NCI-H2081 treated with DMSO at 0.1 percent for 48 hours (cell line): ENCODE data around the gene CMKLR1.

Experiments used
- DNase-seq: peaks from one replicate; lab custom pipeline; 2025; lab: John Stamatoyannopoulos, UW

The CMKLR1 gene

DNA sequence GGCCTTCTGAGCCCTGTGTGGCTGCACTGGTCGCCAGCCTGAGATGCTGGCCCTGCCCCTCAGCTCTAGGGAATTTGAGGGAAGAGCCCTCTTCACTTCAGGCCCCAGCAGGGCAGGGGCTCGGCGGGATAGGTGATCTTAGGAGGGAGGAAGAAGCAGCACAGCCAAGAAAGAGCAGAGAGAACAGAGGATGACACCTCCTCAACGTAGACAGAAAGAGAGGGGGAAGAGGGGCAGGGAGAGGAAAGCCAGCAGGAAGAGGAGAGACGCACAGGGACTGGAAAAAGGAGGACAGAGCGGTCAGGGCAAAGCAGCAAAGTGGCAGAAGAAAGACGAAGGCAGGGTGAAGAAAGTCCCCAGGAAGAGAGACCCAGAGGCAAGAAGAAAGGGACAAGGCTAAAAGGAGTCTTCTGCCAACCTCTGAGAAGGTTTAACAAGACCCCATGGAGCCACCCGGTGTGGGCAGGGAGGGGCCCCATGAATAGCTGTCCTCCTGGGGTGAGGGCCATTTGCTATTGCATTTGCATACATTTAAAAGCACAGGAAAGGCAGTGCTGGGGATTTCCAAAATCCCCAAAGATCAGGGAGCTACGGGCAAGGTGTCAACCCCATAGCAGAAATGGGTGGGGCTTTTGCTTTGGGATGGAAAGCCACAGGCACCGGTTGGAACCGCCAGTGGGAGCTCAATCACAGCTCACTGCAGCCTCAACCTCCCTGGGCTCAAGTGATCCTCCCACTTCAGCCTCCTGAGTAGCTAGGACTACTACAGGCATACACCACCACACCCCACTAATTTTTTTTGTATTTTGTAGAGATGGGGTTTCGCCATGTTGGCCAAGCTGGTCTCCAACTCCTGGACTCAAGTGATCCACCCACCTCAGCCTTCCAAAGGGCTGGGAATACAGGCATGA is 22.7 kb downstream of the CMKLR1 start:
- DNase-seq = no peak

DNA sequence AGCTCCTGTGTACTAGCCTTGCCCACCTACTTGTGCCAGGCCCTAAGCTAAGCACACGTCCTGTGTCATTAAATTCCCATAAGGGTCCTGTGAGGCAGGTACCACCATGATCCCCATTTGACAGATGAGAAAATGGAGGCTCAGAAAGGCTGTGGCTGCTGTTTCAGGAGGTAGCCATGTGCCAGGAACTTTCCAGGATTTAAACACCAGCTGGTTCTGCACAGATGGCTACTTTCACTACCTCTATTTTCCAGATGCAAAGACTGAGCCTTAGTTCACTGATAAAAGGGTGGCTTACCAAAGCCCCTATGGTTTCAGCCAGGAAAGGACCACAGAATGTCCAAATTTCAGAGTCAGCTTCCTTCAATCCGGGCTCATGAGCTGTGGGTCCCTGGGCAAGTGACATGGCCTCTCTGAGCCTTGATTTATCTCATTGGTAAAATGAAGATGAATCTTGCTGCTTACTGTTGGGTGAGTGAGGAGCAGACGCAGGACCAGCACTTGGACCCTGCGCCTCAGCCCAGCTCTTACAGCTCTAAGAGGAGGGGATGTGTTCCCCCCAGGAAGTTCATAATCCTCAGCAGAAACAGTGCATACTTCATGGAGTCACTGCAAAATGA is 23.5 kb downstream of the CMKLR1 start:
- no peak for DNase-seq

DNA sequence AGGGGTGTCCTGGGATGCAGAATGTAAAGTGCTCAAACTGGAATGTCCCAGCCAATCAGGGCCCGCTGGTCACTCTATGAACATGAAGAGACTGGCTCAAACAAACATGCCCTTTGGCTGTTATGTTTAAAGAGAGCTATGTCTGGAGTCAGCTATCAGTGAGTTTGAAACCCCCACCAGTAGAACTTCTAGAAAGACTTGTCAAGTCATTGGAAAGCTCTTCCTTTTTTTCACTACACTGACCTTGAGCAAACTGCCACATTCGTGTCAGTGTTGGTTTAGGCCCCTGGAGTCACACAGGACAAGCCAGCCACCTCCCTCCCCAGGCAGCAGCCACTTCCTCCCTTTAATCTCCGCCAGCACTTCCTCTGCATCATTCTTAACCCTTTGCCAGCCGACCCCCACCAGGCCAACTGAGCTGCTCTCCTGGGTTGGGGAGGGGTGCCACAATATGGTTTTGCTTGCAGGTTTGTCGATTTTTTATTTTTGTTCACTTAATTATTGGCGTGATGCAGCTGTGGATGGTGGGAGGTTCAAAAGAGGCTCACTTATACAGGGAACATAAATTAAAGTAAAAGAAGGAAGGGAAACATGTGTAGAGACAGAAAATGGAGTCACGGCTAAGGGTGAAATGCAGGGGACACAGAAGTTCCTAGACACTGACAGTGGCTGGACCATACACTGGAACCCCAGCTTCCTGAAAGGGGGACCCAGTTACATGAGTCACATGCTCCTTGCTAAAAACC is 25.3 kb downstream of the CMKLR1 start:
- no peak for DNase-seq

DNA sequence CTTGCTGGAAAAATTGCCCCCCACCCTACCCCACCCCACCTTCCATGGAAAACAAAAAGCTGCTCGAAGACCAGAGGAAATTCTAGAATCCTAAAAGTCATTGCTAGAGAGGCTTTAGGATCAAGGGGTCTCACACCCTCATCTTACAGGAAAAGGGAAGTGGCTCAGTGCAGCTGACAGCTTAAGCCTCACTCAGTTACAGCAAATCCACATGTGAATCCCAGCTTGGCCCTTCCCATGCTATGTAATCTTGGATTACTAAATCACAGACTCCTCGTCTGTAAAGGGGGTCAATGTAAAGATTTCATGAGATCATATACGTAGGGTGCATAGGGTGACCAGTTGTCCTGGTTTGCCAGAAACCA is 25.9 kb downstream of the CMKLR1 start:
- DNase-seq = no peak

DNA sequence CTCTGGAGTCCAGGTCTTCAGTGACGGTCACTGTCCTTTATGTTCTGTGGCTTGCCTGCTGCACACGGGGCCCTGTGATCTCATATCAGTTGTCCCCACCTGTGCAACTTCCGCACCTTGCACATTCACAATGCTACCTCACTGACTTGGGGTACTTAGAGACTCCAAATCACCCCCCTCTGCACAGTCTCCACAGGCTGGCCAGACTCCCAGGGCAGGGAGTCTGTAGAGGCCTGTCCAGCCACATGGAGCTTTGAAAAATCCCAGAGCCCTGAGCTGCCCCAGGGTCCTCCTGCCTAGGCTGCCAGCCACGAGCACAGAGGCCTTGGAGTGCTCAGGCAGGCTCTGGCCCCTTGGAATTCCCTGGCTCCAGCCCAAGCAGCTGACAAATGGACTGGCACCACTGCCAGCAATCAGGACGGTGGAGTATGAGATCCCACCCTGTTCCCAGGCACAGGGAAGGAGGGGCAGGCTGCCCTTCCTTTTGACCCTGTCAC is 26.4 kb downstream of the CMKLR1 start:
- DNase-seq = no peak

DNA sequence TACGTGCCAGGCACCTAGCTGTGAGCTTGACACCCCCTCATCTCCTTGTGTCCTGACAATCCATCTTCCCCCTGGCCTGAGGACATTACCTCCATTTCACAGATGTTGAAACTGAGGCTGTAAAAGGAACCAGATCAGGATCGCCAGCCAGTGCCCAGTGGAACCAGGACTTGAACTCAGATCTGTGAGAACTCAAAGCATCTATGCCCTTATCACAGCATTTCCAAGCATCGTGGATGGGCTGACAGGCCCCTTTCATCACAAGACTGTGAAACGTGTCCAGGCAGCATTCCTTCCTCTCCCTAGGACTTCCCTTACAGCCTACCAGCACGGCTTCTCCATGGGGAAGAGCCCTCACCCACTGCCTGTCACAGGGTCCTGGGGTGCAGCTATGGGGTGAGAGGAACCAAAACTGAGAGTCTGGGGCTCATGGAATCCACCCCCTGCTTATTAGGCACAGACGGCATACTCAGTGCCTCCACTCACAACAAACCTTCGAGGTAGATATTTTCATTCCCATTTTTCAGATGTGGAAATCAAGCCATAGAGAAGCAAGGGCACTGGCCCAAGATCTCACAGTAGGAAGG is 26.9 kb downstream of the CMKLR1 start:
- DNase-seq = no peak

DNA sequence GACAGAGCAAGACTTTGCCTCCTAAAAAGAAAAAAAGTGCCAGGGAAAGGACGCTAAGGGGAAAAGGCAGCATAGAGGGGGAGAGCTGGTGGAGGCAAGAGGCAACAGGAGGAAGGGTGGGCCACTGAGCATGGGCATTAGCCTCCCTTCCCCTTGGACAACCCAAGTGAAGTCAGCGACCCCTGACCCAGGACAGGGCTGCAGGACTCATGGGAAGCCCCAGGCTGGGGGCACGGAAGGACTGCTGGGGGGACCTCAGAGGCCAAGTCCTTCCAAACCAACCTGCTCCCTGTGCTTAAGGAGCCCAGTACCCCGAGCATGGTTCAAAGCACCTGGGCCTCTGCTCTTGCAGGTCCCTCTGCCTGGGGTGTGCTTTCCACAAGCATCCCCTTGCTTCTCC is 27.5 kb downstream of the CMKLR1 start:
- DNase-seq = no peak

DNA sequence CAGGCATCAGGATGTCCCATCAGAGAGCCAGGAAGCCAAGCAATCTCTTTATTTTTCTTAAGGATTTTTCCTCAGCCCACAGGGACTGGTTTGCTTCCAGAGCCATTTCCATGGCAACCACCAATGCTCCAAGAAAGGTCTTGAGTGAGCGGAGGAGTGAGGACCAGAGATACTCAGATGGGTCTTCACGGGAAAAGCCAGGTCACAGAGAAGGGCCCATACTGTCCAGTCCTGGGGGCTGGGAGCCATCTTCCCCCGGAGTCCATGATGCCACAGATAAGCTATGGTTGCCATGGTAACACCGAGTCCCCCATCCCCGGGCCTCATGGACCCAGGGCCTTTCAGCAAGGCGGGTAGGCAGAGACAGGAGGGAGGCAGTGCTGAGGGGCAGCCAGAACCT is 28.6 kb downstream of the CMKLR1 start:
- DNase-seq = no peak

DNA sequence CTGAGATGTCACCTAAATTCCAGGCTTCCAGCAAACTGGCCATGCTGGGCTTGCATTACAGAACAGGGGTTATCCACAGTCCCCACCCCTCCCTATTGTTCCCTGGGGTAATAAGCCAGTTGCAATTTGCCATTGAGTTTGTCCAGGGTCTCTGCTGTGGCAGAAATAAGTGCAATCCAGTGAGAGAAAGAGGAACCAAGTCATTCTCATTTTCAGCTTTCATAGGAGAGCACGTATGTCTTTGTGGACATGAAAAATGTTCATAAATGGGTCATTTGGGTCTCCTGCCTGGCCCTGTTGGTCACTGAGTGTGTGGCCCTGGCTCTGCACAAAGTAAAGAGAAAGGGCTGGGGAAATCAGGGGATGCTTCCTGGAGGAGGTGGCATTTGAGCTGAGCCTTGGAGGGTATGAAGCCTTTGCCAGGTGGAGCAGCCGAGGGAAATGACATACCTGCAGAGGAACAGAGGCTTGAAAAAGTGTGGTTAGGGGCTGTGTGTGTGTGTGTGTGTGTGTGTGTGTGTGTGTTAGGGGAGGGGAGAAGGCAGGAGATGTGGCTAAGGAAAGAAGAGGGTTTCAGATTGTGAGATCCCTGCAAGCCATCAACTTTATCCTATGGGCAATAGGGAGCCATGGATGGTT is 29.3 kb downstream of the CMKLR1 start:
- DNase-seq = no peak

DNA sequence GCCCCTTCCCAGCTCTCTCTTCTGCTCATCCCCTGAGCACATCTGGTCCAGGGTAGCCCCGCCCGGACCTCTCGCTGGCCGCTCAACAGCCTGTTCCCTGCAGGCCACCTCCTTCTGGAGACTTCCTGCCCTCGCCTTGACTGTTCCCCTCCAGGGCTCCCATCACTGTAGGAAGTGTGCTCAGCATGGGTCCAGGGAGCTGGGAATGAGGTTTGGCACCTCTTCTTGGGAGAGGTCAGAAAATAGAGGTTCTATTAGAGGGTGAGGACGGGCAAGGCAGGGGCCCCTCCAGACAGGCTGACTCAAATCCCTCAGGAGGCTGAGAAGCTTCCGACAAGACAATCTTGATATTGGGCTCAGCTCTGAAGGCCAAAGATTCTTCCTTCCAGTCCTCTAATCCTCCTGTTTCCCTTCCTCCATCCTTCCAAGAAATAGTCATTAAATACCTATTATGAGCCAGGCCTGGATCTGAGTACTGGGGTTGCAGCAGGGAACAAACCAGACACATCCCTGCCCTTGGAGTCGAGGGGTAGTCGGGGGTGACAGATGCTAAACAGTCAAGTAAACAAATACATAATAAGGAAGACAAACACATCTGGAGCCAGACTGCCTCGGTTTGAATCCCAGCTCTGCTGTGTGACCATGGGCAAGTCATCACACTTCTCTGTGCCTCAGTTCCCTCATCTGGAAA is 30.6 kb downstream of the CMKLR1 start:
- no peak for DNase-seq

DNA sequence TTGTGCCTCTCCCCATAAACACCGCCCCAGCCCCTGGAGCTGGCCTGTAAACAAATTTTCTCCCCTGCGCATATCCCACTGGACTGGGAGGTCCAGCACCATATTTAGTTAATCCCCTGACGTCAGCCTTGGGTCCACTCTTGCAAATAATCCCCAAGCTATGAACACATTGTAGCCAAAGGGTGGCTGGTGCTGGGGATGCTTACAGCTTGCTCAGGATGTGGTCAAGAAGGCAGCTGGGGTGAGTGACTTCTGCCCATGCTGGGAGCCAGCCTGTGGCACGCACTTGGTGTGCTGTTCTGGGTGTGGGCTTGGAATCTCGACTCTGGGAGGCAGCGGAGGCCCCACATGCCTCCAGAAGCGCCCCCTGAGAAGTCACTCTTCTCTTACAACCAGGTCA is 32.1 kb downstream of the CMKLR1 start:
- DNase-seq = no peak

DNA sequence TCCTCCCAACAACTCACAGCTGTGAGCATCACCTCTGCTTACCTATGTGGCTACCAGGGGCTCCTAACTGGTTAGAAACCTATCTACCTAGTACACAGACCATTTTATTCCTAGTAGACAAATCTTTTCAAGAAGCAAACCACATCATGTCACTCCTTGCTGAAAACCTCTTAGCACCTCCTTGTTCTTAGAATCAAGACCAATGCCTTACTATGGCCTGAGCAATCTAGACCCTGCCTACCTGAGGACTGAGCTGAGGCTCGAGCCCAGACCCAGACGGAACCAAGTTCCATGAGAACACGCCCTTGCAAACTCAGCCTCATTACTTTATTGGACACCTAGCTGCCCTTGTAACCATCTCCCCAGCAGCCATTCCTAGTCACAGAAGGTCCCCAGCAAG is 32.6 kb downstream of the CMKLR1 start:
- no peak for DNase-seq

DNA sequence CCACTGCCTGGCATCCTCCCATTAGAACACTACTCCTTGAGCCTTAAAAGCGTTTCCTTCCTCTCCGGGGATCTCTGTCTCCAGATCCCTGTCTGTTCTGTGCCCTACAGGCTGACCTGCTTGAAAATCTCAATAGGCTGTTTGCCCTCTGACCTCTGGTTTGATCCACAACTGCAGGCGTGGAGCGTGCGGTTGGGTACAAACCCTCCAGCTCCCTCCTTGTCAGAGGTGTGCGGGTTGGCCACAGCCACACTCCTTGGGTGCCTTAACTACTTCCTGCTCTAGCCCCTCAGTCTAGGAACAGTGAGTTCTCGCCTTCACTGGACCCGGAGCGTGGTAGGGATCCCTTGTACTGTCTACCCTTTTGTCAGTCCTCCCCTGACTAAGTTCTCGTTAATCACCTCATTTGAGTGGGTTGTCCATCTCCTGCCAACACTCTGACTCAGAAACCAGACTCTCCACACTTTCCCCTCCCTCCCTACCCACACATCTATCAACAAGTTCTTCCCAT is 33.1 kb downstream of the CMKLR1 start:
- no peak for DNase-seq

DNA sequence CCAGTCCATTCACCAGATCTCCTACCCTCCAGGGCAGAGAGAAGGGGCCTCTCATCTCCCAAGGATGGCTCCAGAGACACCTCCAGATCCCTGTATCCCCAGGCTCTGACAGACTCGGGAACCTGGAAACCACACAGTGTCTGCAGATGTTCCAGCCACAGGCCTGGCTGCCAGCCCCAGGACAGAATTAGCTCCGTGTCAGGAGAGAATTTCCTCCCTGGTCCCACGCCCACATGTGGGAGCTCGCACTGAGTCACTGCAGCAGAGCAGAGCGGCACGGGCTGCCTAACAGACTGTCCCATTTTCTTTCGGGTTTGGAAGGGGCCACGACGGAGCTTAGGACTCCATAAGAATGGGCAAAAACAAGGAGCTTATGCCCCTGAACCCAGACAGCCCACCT is 33.6 kb downstream of the CMKLR1 start:
- no peak for DNase-seq

DNA sequence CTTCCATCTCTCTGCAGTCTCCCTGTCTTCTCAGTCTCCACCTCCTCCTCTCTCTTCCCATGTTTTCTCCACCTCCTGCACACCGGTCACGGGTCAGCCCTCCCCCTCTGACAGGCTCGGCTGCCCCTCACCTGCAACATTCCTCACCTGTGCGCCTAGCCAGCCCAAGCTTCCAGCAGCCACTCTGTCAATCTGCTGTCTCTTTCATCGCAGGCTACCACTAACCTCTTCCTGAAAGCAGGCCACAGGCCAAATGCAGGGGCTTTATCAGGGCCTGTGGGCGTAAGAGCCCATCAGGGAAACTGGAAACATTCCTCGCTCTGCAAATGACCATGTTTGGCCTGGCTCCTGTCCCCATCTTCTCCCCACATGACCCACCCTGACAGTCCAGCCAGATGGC is 34.5 kb downstream of the CMKLR1 start:
- DNase-seq = no peak

DNA sequence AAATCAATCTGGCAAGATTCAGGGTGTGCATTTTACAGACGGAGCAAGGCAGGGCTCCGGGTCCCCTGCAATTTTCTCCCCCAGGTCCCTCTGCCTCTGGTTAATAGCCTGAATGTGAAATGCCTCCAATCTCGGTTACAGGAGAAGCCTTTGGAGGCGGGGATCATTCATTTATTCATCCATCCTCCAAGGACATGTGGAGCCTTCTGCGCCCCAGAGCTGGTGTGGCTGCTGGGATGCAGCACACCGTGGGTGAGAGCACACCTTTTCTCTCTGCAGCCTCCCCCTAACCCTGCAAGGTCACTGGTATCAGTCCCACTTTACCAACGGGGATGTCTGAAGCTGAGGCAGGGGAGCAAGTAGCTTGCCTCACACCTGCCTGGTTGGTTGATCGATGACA is 35.4 kb downstream of the CMKLR1 start:
- no peak for DNase-seq

DNA sequence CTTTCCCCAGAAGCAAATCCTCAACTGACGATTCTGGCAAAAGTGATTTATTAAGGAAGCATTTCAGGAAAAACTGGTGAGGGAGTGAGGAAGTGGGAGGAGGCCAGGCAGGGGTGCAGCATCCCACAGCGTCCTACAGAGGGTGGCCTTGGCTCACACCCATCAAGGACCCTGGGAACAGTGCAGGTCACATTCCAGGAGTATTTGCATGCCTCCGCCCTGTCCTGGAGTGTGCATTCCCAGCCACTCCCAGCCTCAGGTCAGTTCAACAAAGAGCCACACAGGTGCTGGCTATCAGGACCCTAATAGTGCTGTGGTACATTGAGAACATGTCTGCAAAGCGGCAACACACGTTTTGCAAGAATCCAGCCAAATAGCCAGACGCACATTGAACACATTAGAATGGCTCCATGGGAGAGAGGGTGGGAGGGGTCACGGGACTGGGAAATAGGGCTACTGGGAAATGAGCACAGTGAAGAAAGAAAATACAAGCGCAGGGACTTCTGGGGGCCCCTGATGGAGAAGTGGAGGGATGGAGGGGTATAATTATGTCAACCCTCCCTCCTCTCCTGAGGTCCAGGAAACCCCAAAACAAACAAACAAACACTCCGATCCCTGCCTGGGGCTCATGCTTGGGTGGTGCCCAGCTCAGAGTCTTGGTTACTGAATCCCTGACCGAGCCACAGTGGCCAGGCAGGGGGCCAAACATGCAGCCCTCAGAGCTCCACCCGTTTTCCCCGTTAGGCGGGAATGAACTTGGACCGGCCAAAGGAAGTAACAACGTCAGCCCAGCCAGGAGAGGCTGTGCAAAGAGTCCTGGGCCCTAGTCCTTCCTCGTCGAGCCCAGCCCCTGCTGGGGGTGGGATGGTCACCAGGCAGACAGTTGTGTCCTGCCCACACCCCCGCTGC is 36.5 kb downstream of the CMKLR1 start:
- no peak for DNase-seq

DNA sequence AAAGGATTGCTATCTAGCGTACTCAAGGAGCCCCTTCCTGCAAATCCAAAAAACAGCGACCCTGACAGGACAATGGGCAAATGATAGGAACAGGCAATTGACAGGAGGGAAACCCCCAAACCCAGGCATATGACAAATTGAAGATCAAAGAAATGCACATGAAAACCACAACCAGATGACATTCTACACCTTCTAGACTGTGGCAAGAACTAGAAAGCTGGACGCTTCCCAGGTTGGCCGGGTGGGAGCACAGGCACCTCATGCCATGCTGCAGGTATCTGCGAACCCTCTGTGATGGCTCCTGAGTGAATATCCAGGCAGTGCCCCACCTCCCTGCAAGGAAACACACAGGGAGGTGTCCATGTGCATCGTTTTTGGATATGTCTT is 37.1 kb downstream of the CMKLR1 start:
- no peak for DNase-seq

DNA sequence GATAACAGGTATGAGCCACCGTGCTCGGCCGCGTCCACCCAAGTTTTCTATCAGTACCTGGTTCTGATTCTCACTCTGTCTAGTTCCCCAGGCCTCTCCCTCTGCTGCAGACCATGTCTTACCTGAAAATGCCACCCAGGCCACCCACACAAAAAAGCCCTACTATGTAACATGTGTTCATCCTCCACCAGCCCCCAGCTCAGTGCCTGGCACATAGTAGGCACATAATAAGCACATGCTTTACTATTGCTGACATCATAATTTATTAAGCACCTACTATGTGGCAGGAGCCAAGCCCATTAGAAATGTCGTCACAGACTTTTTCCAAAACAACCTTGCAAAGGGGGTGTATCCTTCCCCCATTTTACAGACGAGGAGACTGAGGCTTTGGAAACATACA is 37.8 kb downstream of the CMKLR1 start:
- DNase-seq = no peak
